Immature natural killer cell (primary cell): ENCODE measurements around the gene RNF157. TPM values are rescaled to one million over a fixed set of nuclear protein-coding genes. Genes with fewer than 3 reads are reported as not detected.

ENCODE experiments used
- DNase-seq, 3 donors: peaks; one replicate each; pipeline ENCODE4 v3.0.0; 2022; ENCODE audit warnings: mixed read lengths in 1 of 3
- H3K27ac Mint-ChIP-seq, 6 donors: one replicate each; pipeline ENCODE4 v1.8.0; 2020; ENCODE audit warnings: mixed read lengths in 6 of 6, mild to moderate bottlenecking in 5 of 6, inconsistent platforms in 4 of 6, moderate library complexity in 3 of 6
- H3K27me3 Mint-ChIP-seq, 3 donors: one replicate each; pipeline ENCODE4 v1.8.0; 2020 to 2021; ENCODE audit warnings: low read depth in 3 of 3, mild to moderate bottlenecking in 3 of 3, mixed read lengths in 3 of 3, moderate library complexity in 3 of 3, inconsistent platforms in 1 of 3
- H3K36me3 Mint-ChIP-seq, 3 donors: one replicate each; pipeline ENCODE4 v1.8.0; 2020; ENCODE audit warnings: mixed read lengths in 3 of 3, inconsistent platforms in 2 of 3, mild to moderate bottlenecking in 2 of 3
- H3K4me1 Mint-ChIP-seq, 2 donors: one replicate each; pipeline ENCODE4 v1.8.0; 2020; ENCODE audit warnings: inconsistent platforms in 2 of 2, mild to moderate bottlenecking in 2 of 2, mixed read lengths in 2 of 2, moderate library complexity in 1 of 2
- H3K4me3 Mint-ChIP-seq, 5 donors: one replicate each; pipeline ENCODE4 v1.8.0; 2020; ENCODE audit warnings: mild to moderate bottlenecking in 5 of 5, mixed read lengths in 5 of 5, inconsistent platforms in 3 of 5, moderate library complexity in 3 of 5
- H3K9me3 Mint-ChIP-seq, 6 donors: one replicate each; pipeline ENCODE4 v1.8.0; 2020; ENCODE audit warnings: mild to moderate bottlenecking in 6 of 6, mixed read lengths in 6 of 6, inconsistent platforms in 4 of 6, moderate library complexity in 3 of 6
- polyA plus RNA-seq, 3 donors: library from polyadenylated mRNA; unstranded; fragments of 300-500 nt; fragmentation: Illumina TruSeq; gene quantifications; one replicate each; pipeline ENCODE4 v1.2.3, GENCODE V29; 2021

The RNF157 gene
- 1 to 10 TPM in 2 of 3 donors, under 1 TPM in 1; 0.69 to 3.0 (median 1.2) TPM for polyA plus RNA-seq

- peak; percentile 69 to 78 (median 74) for DNase-seq
- no peaks in the 10 kb centered on the region for H3K9me3 Mint-ChIP-seq
- peaks cover 6 to 12% (median 10%) of the 10 kb centered on the region in 3 donors for H3K27me3 Mint-ChIP-seq
- peak within 1 kb of the TSS; percentile 83 to 95 (median 88) for H3K4me3 Mint-ChIP-seq
- no peaks in the 10 kb centered on the region for H3K36me3 Mint-ChIP-seq
- H3K27ac Mint-ChIP-seq, result peak within 1 kb of the TSS in 5 of 6 donors; percentile 40 to 80 (median 64)
- peaks cover 14 to 26% of the 10 kb centered on the region in 2 donors for H3K4me1 Mint-ChIP-seq
Measured at GRCh38 chr17:76240461-76241203, at the start of gene RNF157. Gene RNF157 (minus strand): TSS chr17:76240493. CDS start chr17:76240240, 253 bp downstream.

GRCh38 chr17:76281573-76282371 lies 41.5 kb upstream of the RNF157 start:
- no peak for DNase-seq
- Mint-ChIP-seq H3K4me1 (no peaks in the 10 kb centered on the region), H3K4me3 (no peak overlapping the region), H3K36me3 (no peaks in the 10 kb centered on the region), H3K27ac (no peak overlapping the region), H3K9me3 (no peaks in the 10 kb centered on the region), H3K27me3 (peaks cover 0 to 1% (median 0%) of the 10 kb centered on the region in 3 donors)

- H3K27me3 Mint-ChIP-seq, result peaks cover 0 to 1% (median 0%) of the 10 kb centered on the region in 3 donors
- no peaks in the 10 kb centered on the region for H3K4me1 Mint-ChIP-seq
- DNase-seq, result no peak
- H3K36me3 Mint-ChIP-seq, result no peaks in the 10 kb centered on the region
- no peak overlapping the region for H3K4me3 Mint-ChIP-seq
- H3K9me3 Mint-ChIP-seq, result no peaks in the 10 kb centered on the region
- no peak overlapping the region for H3K27ac Mint-ChIP-seq
Measured at GRCh38 chr17:76280650-76281049, 40.4 kb upstream of the RNF157 start.

GRCh38 chr17:76279742-76280287 lies 39.5 kb upstream of the RNF157 start:
- Mint-ChIP-seq H3K4me3 (no peak overlapping the region), H3K9me3 (no peaks in the 10 kb centered on the region), H3K27ac (no peak overlapping the region), H3K4me1 (no peaks in the 10 kb centered on the region), H3K27me3 (peaks cover 0 to 1% (median 0%) of the 10 kb centered on the region in 3 donors), H3K36me3 (no peaks in the 10 kb centered on the region)
- DNase-seq, result no peak

- H3K27me3 Mint-ChIP-seq, result peaks cover 0 to 1% (median 0%) of the 10 kb centered on the region in 3 donors
- peak overlapping the region in 1 of 6 donors; percentile 26 for H3K27ac Mint-ChIP-seq
- no peaks in the 10 kb centered on the region for H3K36me3 Mint-ChIP-seq
- peak; percentile 79 to 84 (median 79) for DNase-seq
- no peak overlapping the region for H3K4me3 Mint-ChIP-seq
- no peaks in the 10 kb centered on the region for H3K4me1 Mint-ChIP-seq
- H3K9me3 Mint-ChIP-seq, result no peaks in the 10 kb centered on the region
Measured at GRCh38 chr17:76278952-76279741, 38.9 kb upstream of the RNF157 start.

- no peak for DNase-seq
- Mint-ChIP-seq H3K27ac (no peak overlapping the region), H3K27me3 (peaks cover 0 to 4% (median 0%) of the 10 kb centered on the region in 3 donors), H3K36me3 (no peaks in the 10 kb centered on the region), H3K4me3 (no peak overlapping the region), H3K9me3 (no peaks in the 10 kb centered on the region), H3K4me1 (peaks cover 0 to 1% of the 10 kb centered on the region in 2 donors)
Measured at GRCh38 chr17:76278268-76278908, 38.1 kb upstream of the RNF157 start.

- Mint-ChIP-seq H3K4me3 (no peak overlapping the region), H3K27ac (peak overlapping the region in 1 of 6 donors; percentile 17), H3K9me3 (no peaks in the 10 kb centered on the region), H3K36me3 (no peaks in the 10 kb centered on the region), H3K27me3 (peaks cover 2 to 7% (median 4%) of the 10 kb centered on the region in 3 donors), H3K4me1 (peaks cover 6 to 9% of the 10 kb centered on the region in 2 donors)
- DNase-seq, result no peak
Measured at GRCh38 chr17:76277300-76278267, 37.3 kb upstream of the RNF157 start.

- H3K4me1 Mint-ChIP-seq, result peaks cover 10 to 12% of the 10 kb centered on the region in 2 donors
- H3K36me3 Mint-ChIP-seq, result no peaks in the 10 kb centered on the region
- peak overlapping the region in 1 of 6 donors; percentile 26 for H3K27ac Mint-ChIP-seq
- no peak overlapping the region for H3K4me3 Mint-ChIP-seq
- H3K27me3 Mint-ChIP-seq, result peaks cover 4 to 13% (median 8%) of the 10 kb centered on the region in 3 donors
- H3K9me3 Mint-ChIP-seq, result no peaks in the 10 kb centered on the region
- DNase-seq, result no peak
Measured at GRCh38 chr17:76276461-76277299, 36.4 kb upstream of the RNF157 start.

GRCh38 chr17:76276069-76276431 lies 35.8 kb upstream of the RNF157 start:
- no peaks in the 10 kb centered on the region for H3K9me3 Mint-ChIP-seq
- peaks cover 8 to 15% (median 10%) of the 10 kb centered on the region in 3 donors for H3K27me3 Mint-ChIP-seq
- H3K4me1 Mint-ChIP-seq, result peaks cover 16% of the 10 kb centered on the region in 2 donors
- no peak overlapping the region for H3K4me3 Mint-ChIP-seq
- no peak for DNase-seq
- no peaks in the 10 kb centered on the region for H3K36me3 Mint-ChIP-seq
- H3K27ac Mint-ChIP-seq, result peak overlapping the region in 1 of 6 donors; percentile 42

GRCh38 chr17:76275382-76276068 lies 35.2 kb upstream of the RNF157 start:
- no peak overlapping the region for H3K4me3 Mint-ChIP-seq
- H3K27me3 Mint-ChIP-seq, result peaks cover 8 to 18% (median 14%) of the 10 kb centered on the region in 3 donors
- H3K4me1 Mint-ChIP-seq, result peaks cover 18 to 21% of the 10 kb centered on the region in 2 donors
- no peak overlapping the region for H3K27ac Mint-ChIP-seq
- no peaks in the 10 kb centered on the region for H3K36me3 Mint-ChIP-seq
- H3K9me3 Mint-ChIP-seq, result no peaks in the 10 kb centered on the region
- DNase-seq, result no peak
